HG02759 (cell line): ENCODE measurements around the gene LAMB4.

Experiments used
- ATAC-seq: cut with Tn5 transposase; IDR thresholded peaks from one replicate; pipeline ENCODE4 v1.9.1; 2021; ENCODE audit warnings: mild to moderate bottlenecking, moderate library complexity; ENCODE audit not compliant: unreplicated experiment

The LAMB4 gene

DNA sequence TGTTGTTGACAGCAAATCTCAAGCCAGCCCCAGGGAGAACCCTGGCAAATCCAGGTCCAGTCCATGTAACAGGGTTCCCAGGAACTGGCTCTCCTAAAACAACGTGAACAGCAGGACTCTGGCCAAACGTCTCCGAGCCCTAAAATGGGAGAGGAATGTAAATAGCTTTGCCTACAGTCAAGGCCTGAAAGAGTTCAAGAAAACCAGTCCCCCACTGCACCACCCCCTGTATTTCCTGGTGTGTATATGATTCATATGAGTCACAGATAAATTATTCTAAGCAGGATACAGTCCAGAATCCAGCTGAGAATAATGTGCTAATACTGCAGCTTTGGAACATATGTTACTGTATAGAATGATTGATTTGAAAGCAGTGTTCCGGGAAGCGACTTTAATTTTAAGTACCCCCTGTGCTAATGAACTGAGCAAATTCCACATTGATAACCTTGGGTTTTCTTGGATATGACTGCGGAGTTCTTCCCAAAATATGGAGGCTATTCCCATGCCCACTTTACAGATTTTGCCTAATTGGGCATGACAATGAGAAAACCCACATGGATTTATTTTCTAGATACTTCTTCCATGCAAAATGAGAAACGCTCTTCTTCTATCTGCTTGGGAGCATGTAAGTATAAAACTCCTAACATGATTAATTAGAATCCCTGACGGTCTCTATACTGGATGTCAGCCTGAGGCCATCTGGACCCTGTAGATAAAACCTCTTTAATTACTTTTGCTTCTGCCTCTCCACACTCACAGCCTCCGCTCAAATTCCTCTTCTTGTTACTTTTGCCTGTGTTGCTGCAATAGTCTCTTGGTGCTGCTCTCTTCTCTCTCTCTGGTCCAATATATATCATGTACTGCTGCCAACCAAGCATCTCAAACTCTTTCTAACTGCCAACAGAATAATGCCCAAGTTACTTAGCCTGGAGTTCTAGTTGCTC, 50.2 kb downstream of the LAMB4 start:
- ATAC-seq, result no peak

GRCh38 chr7:108079276-108079647, 50.9 kb downstream of the LAMB4 start:
- ATAC-seq, result no peak

GRCh38 chr7:108078691-108079090, 51.5 kb downstream of the LAMB4 start:
- ATAC-seq, result no peak

DNA sequence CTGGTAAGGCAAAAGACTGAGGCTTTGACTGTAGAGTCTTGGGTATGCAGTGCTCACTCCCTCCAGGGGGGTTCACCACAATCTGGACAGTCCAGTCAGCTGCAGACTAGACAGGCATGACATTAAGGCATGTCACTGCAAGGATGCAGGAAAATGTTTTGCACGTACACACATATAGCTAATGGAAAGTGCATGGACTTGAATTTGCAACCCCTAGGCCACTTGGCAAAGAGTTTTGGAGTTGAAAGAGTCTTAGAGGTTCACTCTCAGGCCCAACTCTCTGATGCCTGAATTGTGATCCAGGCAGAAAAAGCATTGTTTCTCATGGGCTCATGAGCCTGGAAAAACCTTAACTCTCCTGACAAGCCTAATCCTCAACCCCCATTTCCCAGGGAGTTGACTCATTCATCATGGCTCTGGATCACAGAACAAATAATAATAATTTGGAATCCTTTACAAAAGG, 51.9 kb downstream of the LAMB4 start:
- ATAC-seq, result no peak

DNA sequence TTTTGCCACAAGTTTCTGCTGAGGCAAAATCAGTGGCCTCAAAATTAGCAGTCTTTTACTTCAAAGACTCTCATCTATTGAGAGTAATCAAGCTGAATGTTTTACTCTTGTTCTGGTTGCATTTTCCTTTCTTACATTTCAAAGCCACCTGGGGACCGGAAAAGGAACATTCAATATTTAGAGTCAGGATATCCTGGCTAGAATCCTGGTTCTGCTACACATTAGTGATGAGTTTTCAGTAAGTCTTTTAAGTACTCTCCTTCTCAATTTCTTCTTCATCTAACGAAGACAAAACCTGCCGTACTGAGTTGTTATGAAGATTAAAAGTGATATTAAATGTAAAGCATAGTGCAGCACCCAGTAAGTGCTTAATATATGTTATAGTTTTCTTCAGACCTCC, 52.5 kb downstream of the LAMB4 start:
- no peak for ATAC-seq

- ATAC-seq, result no peak
These were observed 54.0 kb downstream of the LAMB4 start for GRCh38 chr7:108076156-108076555.

DNA sequence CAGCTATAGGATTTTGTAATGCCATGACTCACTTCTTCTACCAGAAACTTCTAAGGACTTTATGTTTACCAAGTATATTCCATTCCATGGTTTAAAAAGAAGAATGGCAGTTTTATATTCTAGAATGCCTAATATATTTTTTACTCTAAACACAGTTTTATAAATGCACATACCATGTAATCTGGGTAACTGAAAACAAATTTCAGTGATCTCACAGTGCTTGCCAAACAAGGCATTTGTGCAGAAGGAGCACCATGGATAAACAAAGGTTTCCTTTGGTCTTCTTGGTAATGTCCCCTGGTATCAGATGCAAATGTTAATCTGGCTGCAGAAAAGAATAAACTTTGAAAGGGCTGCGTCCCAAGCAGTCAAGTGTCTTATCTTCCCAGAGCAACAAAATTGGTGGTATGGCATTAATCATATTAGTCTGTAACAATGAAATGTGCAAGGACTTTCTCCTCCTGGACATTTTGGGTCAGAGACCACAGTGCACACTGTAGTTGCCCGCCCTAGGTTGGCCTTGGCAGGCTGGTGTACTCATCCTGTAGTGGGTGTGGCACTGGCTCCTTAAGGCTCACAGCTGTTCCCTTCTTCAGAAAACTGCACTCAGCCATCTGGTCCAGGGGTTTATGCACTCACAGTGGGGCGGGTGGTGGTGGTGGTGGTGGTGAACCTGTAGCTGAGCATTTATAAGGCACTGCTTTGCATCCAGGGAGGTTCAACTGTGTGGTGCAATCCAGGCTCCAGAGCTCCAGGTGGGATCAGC, 56.7 kb downstream of the LAMB4 start:
- no peak for ATAC-seq

- no peak for ATAC-seq
These were observed 57.4 kb downstream of the LAMB4 start for GRCh38 chr7:108072739-108073138.

DNA sequence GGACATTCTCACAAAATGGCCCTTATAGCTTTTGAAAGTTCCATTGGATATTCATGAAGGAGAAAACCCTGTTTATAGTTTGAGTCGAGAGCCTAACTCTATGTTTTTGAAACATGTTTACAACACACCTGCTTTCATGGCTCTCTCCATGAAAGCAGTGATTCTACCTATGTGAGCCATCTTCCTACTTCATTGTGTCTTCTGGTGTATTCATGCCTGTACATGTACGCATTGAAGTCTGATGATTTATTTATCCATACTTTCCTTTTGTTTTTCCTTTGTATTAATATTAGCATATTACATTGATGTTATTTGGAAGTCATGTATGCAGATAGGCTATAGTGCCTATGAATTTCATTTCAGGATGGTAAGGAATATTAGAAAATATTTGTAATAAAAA, 58.0 kb downstream of the LAMB4 start:
- ATAC-seq, result no peak

DNA sequence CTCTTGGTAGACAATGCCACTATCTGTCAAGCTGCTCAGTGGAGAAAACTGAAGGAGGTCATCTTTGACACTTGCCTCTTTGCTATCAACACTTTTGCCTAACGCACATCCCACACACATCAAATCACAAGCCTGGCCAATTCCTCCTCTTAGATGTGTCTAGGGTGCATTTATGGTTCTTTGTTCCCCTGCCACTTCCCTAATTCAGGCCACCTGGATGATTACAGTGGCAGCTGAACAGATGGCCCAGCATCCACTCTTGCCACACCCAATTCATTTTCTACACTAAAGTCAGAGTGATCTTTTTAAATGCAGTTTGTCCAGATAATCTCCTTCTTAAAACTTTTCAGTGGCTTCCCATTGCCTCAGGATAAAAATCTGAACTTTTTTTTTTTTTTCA, 58.6 kb downstream of the LAMB4 start:
- no peak for ATAC-seq

- no peak for ATAC-seq
These were observed 60.5 kb downstream of the LAMB4 start for GRCh38 chr7:108069646-108070045.

DNA sequence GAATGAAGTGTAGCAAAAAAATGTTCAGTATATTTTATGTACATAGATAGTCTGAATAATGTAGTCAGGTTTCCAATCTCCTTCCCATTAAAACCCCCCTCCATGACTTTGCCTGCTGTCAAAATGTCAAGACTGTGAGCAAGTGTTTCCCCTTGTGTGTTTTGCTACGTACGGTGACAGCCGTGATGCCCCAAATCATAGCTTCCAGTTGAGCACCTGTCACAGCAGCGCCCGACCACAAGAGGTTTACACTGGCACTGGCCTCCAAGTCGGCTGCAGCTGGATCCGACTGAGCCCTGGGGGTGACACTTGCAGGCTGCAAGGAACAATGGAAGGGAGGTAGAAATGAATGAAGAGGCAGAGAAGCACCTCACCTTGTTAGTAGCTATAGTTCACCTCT, 62.3 kb downstream of the LAMB4 start:
- ATAC-seq, result no peak

DNA sequence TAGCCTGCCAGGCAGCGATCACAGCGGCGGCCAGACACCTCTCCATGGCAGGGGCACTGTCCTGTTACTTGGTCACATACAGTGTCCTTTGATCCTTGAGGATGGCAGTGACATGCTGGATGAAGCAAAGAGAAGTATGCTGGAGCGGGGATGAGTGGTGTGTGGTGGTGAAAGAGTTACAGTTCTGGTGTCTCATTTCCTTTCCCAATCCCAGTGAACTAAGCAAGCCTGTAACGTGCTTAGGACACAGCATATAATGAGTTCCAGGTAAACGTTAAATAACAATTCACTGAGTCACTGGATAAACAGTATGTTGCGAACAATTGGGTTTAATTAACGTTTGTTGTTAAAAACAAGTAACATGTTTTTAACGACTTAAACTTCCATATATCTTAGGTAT, 63.7 kb downstream of the LAMB4 start:
- ATAC-seq, result no peak

DNA sequence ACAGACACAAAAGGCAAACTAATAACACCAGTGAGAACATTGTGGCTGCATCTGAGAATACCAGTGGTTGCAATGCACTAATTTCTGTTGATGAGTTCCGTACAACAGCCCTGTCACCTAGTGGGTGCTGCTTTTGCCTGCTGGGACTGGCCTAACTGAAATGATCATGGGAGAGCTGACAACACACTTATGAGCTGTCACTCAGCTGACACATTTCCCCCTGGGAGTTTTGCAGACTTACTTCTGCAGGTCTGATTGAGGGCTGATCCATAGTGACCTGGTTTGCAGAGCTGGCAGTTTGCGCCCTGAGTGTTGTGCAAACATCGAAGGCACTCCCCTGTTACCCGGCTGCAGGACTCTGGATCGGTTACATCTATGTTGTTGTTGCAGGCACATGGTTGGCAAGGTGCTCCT, 66.6 kb downstream of the LAMB4 start:
- ATAC-seq, result no peak

DNA sequence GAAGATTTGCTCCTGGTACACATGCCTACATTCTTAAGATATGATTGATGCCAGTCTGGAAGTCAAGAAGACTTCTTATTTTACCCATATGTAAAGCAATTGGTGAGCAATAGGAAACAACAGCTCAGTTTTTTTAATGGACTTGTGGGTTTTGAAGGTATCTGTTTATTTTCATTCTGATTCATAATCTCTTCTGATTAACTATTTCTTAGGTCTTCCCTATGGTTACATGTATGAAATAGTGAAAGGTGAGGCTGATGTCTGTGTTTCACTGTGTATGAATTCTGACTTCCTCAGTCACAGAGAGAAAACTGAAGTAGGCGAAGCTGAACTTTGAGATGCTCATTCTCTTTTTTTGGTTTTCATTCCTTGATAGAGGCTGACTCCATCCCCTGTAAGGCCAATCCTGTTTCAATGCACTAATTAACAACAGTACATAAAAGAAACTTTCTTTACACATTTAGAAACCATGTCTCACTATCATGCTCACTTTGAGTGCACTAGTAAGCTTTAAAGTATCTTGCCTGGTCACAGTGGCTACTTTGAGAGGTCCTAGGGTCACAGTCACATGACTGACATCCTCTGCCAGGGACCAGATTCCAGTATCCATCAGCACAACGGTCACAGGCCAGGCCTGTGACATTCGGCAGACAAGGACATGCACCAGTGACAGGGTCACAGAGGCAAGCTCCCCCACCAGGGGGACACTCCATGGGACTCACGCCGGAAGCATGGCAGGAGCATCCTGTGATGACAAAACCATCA, 67.7 kb downstream of the LAMB4 start:
- no peak for ATAC-seq

DNA sequence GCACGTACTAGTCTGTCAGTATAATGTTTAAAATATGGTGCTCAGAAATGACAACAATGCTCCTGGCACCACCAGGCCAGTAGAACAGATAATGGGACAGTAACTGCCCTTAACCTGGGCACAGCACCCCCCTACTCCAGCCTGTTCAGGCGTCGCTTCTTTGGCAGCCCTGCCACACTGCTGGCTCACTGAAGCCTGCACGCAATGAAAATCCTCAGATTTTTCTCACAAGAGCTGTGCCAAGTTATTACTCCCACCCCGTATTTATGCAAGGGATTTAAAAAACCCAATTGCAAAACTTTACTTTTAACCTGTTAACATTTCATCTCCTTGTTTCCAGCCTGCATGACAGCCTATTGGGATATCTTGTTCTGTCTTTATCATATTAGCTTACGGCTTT, 70.6 kb downstream of the LAMB4 start:
- no peak for ATAC-seq

- no peak for ATAC-seq
These were observed 72.1 kb downstream of the LAMB4 start for GRCh38 chr7:108057951-108058481.

GRCh38 chr7:108055611-108056021, 74.5 kb downstream of the LAMB4 start:
- ATAC-seq, result no peak

DNA sequence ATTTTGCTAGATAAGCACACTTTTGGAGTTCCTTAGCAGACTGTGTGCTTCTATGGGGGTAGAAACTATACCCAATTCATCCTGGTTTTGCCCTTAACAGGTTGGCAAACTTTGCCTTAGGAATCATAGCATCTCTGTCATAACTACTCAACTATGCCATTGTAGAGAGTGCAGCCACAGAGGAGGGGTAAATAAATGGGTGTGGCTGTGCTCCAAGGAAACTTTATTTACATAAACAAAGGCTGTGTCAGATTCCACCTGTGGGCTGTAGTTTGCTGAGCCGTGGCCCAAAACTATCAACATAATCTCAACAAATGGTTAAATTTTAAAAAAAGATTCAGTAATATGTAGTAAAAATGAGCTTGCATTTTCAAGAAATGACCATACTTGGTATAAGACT, 75.6 kb downstream of the LAMB4 start:
- no peak for ATAC-seq

GRCh38 chr7:108053250-108053649, 76.9 kb downstream of the LAMB4 start:
- ATAC-seq, result no peak

DNA sequence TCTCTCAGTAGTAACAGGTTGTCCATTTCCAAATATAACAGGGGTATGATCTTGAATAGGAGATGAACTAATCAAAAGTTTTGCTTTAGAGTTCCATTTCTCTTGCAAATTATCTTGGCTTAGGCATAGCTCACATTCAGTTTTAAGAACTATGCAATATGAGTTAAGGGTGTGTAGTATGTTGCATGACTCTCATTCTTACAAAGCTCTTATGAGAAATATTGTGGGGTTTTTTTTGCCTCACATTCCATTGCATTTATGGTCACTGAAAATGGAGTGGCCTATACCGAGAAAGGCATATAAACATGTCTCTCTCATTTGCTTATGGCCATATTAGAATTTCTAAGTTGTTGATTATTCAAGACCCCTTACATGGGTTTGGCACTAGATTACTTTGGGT, 78.7 kb downstream of the LAMB4 start:
- ATAC-seq, result no peak
